Transverse colon (tissue), 4 donors: ENCODE measurements around the gene CAMTA1. TPM values are rescaled to one million over a fixed set of nuclear protein-coding genes. Genes with fewer than 3 reads are reported as not detected.

ENCODE experiments used
- DNase-seq: peaks from one replicate; pipeline ENCODE4 v3.0.0-alpha.2; 2019
- H3K27ac ChIP-seq, 4 donors: fragments of 200-600 bp; sonication (generic); 2 replicates each; pipeline ENCODE4 v1.5.1; 2016 to 2018; ENCODE audit warnings: inconsistent platforms in 4 of 4
- H3K27me3 ChIP-seq: fragments of 200-600 bp; sonication (generic); 2 replicates; pipeline ENCODE4 v1.5.1; 2017; ENCODE audit warnings: inconsistent platforms
- H3K36me3 ChIP-seq, 4 donors: fragments of 200-600 bp; sonication (generic); 2 replicates each; pipeline ENCODE4 v1.5.1; 2017 to 2019; ENCODE audit warnings: inconsistent platforms in 4 of 4
- H3K4me1 ChIP-seq, 4 donors: fragments of 200-600 bp; sonication (generic); 2 replicates each; pipeline ENCODE4 v1.5.1; 2017 to 2020; ENCODE audit warnings: inconsistent platforms in 4 of 4
- H3K4me3 ChIP-seq, 4 donors: fragments of 200-600 bp; sonication (generic); 1 replicate in 1 of 4; 2 replicates in 3 of 4; pipeline versions ENCODE4 v1.5.1 to v1.6.1; 2017 to 2019; ENCODE audit warnings: inconsistent platforms in 4 of 4
- H3K9me3 ChIP-seq, 2 donors: fragments of 200-600 bp; sonication (generic); 2 replicates each; pipeline ENCODE4 v1.5.1; 2017 to 2019; ENCODE audit warnings: inconsistent platforms in 2 of 2
- CTCF ChIP-seq, 5 experiments: fragments of 200-600 bp in 3 of 5; fragments of 450-650 bp in 2 of 5; sonication (generic) in 3 of 5; IDR thresholded peaks; 1 replicate in 2 of 5; 2 replicates in 3 of 5; pipeline ENCODE4 v1.5.1; 2016 to 2017; ENCODE audit warnings: antibody characterized with exemption in 5 of 5, inconsistent platforms in 3 of 5, mild to moderate bottlenecking in 2 of 5, moderate library complexity in 1 of 5
- EP300 ChIP-seq: sonication (generic); formaldehyde crosslinking; IDR thresholded peaks from one replicate; pipeline ENCODE4 v1.6.1; 2017; ENCODE audit warnings: antibody characterized with exemption, low read depth
- POLR2A ChIP-seq: fragments of 450-650 bp; IDR thresholded peaks from one replicate; pipeline ENCODE4 v1.6.1; 2016; ENCODE audit warnings: antibody characterized with exemption, mild to moderate bottlenecking, moderate library complexity
- POLR2AphosphoS5 ChIP-seq, 3 donors: sonication (generic); formaldehyde crosslinking; IDR thresholded peaks; one replicate each; pipeline ENCODE4 v1.6.1; 2016; ENCODE audit warnings: antibody characterized with exemption in 3 of 3
- WGBS, 2 donors: methylation state at CpG; one replicate each; pipeline ENCODE4 v1.1.5; 2018; ENCODE audit warnings: low coverage in 1 of 2; 5-methylcytosine and 5-hydroxymethylcytosine counted together
- in situ Hi-C, 4 donors: fragments of 200-750 bp; cut with MboI; loops; one replicate each; pipeline versions ENCODE4 v1.15.0 to v1.15.1; 2017; ENCODE audit warnings: low sequenced_read_pairs in 3 of 4, low pct_ligation_motif_present in 1 of 4, low pct_unique_long_range_greater_than_20kb in 1 of 4
- intact Hi-C: fragments of 100-400 bp; cut with DNase I; formaldehyde crosslinking; loops from one replicate; pipeline ENCODE4 v1.15.1; 2023; ENCODE audit warnings: low total_unique reads
- total RNA-seq, 4 donors: library from RNA; depleted of rRNA; stranded (reverse); fragments of >200 nt; gene quantifications; one replicate each; pipeline ENCODE4 v1.1.0, GENCODE V29; 2016

Gene CAMTA1
- total RNA-seq, 4 donors from 2014 or later, result 93.8 to 268 (median 130) TPM

DNA sequence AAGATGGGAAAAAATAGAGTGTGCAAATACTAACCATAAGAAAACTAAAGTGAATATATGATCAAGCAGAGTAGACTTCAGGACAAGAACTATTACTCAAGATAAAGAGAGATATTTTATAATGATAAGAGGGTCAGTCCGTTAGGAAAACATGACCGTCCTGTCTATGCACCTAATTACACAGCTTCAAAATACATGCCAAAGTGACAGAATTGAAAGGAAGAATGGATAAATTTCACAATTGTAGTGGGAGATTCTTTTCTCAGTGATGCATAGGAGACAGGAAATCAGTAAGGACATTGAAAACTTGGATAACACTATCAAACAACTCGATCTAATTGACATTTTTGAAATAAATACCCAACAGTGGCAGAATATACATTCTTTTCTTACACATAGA is 489.0 kb downstream of the CAMTA1 start:
- in situ Hi-C loops, result no loop called here
- no peak overlapping the region for H3K4me3 ChIP-seq
- WGBS, 2 donors, result 73 to 89% methylated on average over 3 of the region's 3 CpGs
- H3K36me3 ChIP-seq, result no peaks in the 10 kb centered on the region
- no peaks in the 10 kb centered on the region for H3K27me3 ChIP-seq
- peaks cover 3 to 6% of the 10 kb centered on the region in 2 donors for H3K9me3 ChIP-seq
- intact Hi-C loops, result no loop called here
- H3K27ac ChIP-seq, result no peak overlapping the region
- no peak for TF ChIP-seq POLR2AphosphoS5 (IDR thresholded peaks at IDR 0.05)
- no peak for TF ChIP-seq CTCF (IDR thresholded peaks at IDR 0.05)
- no peak for TF ChIP-seq EP300
- TF ChIP-seq POLR2A, result no peak
- no peak for DNase-seq
- H3K4me1 ChIP-seq, result no peaks in the 10 kb centered on the region

GRCh38 chr1:7278045-7278444 is 492.8 kb downstream of the CAMTA1 start:
- Histone ChIP-seq H3K4me1 (no peaks in the 10 kb centered on the region), H3K36me3 (no peaks in the 10 kb centered on the region), H3K27me3 (no peaks in the 10 kb centered on the region), H3K4me3 (no peak overlapping the region), H3K27ac (no peak overlapping the region), H3K9me3 (no peaks in the 10 kb centered on the region)
- 36 to 66% methylated on average over 1 to 2 of the region's 2 CpGs for WGBS, 2 donors
- DNase-seq, result peak; percentile 55
- intact Hi-C loops (no loop called here), in situ Hi-C loops (no loop called here)
- TF ChIP-seq POLR2AphosphoS5 (IDR thresholded peaks at IDR 0.05), result peak in 2 of 3 donors; percentile 4 to 36
- no peak for TF ChIP-seq EP300
- TF ChIP-seq CTCF (IDR thresholded peaks at IDR 0.05), result no peak

DNA sequence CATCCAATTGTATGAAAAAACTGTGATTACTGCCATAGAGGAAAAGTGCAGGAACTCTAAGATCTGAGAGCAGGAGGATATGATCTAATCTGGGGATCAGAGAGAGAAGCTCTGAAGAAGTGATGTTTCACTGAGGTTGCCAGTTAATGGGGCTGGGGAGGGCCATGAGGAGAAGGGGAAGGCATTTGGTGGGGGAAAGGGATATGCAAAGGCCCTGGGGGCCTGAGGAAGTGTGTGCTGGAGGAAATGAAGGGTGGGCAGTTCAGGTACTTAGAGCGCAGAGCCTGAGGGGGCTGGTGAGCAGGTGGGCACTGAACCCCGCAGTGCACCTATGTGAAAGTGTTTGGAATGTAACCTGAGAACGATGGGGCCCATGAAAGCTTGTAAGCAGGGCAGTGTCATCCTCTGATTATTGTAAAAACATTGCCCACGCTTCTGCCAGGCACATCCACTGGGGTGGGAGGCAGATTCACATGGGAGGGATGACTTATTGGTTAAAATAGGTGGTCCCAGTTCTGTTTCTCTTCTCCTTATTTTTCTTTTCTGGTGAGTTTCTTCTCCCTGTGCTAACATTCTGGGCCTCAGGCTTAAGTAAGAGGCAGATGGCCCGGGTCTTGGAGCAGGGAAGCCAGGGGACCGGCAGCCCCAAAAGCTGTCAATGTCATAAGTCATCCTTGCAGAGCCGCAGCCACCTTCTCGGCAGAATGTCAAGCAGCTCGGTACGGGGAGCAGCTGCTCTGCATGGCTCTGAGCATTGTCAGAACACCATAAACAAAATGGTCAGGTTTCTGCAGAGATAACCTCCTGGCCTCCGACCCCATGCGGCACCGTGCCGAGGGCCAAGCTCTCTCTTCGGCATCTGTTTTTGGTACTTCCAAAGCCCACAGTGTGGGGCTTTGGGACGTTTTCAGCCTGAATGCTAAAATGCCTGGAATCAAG is 493.8 kb downstream of the CAMTA1 start:
- Histone ChIP-seq H3K4me3 (no peak overlapping the region), H3K4me1 (no peaks in the 10 kb centered on the region), H3K9me3 (no peaks in the 10 kb centered on the region), H3K36me3 (no peaks in the 10 kb centered on the region), H3K27me3 (no peaks in the 10 kb centered on the region), H3K27ac (no peak overlapping the region)
- no peak for DNase-seq
- TF ChIP-seq POLR2A, result no peak
- no peak for TF ChIP-seq EP300
- no peak for TF ChIP-seq POLR2AphosphoS5 (IDR thresholded peaks at IDR 0.05)
- TF ChIP-seq CTCF (IDR thresholded peaks at IDR 0.05), result no peak
- 74 to 78% methylated on average over 3 to 16 of the region's 16 CpGs for WGBS, 2 donors
- intact Hi-C loops (no loop called here), in situ Hi-C loops (no loop called here)

DNA sequence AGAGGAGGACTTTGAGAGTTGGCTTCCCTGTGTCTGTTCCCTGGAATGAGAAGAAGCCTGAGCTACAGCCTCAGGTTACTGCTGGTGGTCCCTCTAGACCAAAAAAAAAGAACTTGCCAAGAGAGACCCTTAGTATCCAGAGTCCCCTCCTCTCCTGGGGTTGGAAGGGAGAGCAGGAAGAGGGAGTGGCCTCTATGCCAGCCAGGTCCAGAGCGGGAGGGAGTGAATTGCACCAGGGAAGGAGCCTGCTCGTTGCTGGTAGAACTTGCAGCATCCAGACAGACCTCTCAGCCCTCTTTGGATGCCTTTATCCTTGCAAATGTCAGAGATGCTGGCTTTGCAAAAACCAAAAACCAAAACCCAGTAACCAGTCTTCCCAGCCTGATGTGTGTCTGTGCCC is 494.5 kb downstream of the CAMTA1 start:
- TF ChIP-seq POLR2AphosphoS5 (IDR thresholded peaks at IDR 0.05) (no peak), CTCF (IDR thresholded peaks at IDR 0.05) (no peak), POLR2A (no peak), EP300 (no peak)
- Histone ChIP-seq H3K9me3 (no peaks in the 10 kb centered on the region), H3K27me3 (no peaks in the 10 kb centered on the region), H3K27ac (no peak overlapping the region), H3K4me3 (no peak overlapping the region), H3K36me3 (no peaks in the 10 kb centered on the region), H3K4me1 (no peaks in the 10 kb centered on the region)
- in situ Hi-C loops, result no loop called here
- intact Hi-C loops, result no loop called here
- WGBS, 2 donors, result 72% methylated on average over 2 of the region's 2 CpGs; no CpG with 5 or more reads in 1 of the 2 donors
- no peak for DNase-seq
